GM23338 (cell line): ENCODE data around the gene SLC26A11. TPM values are rescaled to one million over a fixed set of nuclear protein-coding genes. Genes with fewer than 3 reads are reported as not detected.

Source experiments
- ATAC-seq: fragments of 200-7000 bp; cut with Tn5 transposase; 3 replicates; pipeline ENCODE4 v1.9.1; 2020
- DNase-seq: peaks from one replicate; pipeline ENCODE4 v3.0.0-alpha.2; 2015; ENCODE audit warnings: low spot score
- H2AFZ ChIP-seq: fragments of 200-600 bp; sonication (generic); 2 replicates; pipeline ENCODE4 v1.8.0; 2016; ENCODE audit warnings: antibody characterized with exemption, mild to moderate bottlenecking, moderate library complexity
- H3F3A ChIP-seq: fragments of 200-600 bp; sonication (generic); replicated peaks from 2 replicates; pipeline ENCODE4 v1.8.0; 2017; ENCODE audit warnings: antibody characterized with exemption, mixed run types, low read depth
- H3K27ac ChIP-seq: fragments of 200-600 bp; sonication (generic); 2 replicates; pipeline ENCODE4 v1.6.1; 2016; ENCODE audit warnings: low read depth
- H3K27me3 ChIP-seq: fragments of 200-600 bp; sonication (generic); 2 replicates; pipeline ENCODE4 v1.8.0; 2016; ENCODE audit warnings: mild to moderate bottlenecking, mixed run types, moderate library complexity; ENCODE audit not compliant: insufficient read depth
- H3K36me3 ChIP-seq: fragments of 200-600 bp; sonication (generic); 2 replicates; pipeline ENCODE4 v1.8.0; 2016; ENCODE audit warnings: mild to moderate bottlenecking; ENCODE audit not compliant: insufficient read depth
- H3K4me1 ChIP-seq: fragments of 200-600 bp; sonication (generic); 2 replicates; pipeline ENCODE4 v1.8.0; 2016; ENCODE audit warnings: mild to moderate bottlenecking, moderate library complexity; ENCODE audit not compliant: insufficient read depth
- H3K4me2 ChIP-seq: fragments of 200-600 bp; sonication (generic); 2 replicates; pipeline ENCODE4 v1.7.1; 2017; ENCODE audit warnings: mixed run types
- H3K4me3 ChIP-seq: fragments of 200-600 bp; sonication (generic); 2 replicates; pipeline ENCODE4 v1.6.1; 2016; ENCODE audit warnings: mixed run types
- H3K79me2 ChIP-seq: fragments of 200-600 bp; sonication (generic); replicated peaks from 2 replicates; pipeline ENCODE4 v1.8.0; 2017; ENCODE audit warnings: mild to moderate bottlenecking; ENCODE audit not compliant: insufficient read depth
- H3K9me2 ChIP-seq: fragments of 200-600 bp; sonication (generic); 2 replicates; pipeline ENCODE4 v1.8.0; 2017; ENCODE audit not compliant: insufficient read depth
- H4K20me1 ChIP-seq: fragments of 200-600 bp; sonication (generic); replicated peaks from 2 replicates; pipeline ENCODE4 v1.8.0; 2017; ENCODE audit warnings: mild to moderate bottlenecking; ENCODE audit not compliant: insufficient read depth
- H3K27ac Mint-ChIP-seq: 2 replicates; pipeline ENCODE4 v1.8.0; 2020; ENCODE audit warnings: inconsistent platforms, mild to moderate bottlenecking, moderate library complexity, mixed read lengths
- H3K27me3 Mint-ChIP-seq: 3 replicates; pipeline ENCODE4 v1.8.0; 2022; ENCODE audit warnings: low read depth, mild to moderate bottlenecking, moderate library complexity, mixed read lengths, inconsistent platforms; ENCODE audit not compliant: insufficient read depth, poor library complexity
- H3K36me3 Mint-ChIP-seq: 3 replicates; pipeline ENCODE4 v1.8.0; 2021; ENCODE audit warnings: low read depth, mild to moderate bottlenecking, inconsistent platforms, moderate library complexity, mixed read lengths
- H3K4me1 Mint-ChIP-seq: 3 replicates; pipeline ENCODE4 v1.8.0; 2020; ENCODE audit warnings: mild to moderate bottlenecking, inconsistent platforms, mixed read lengths
- H3K4me3 Mint-ChIP-seq: 3 replicates; pipeline ENCODE4 v1.8.0; 2021; ENCODE audit warnings: moderate library complexity, mild to moderate bottlenecking, inconsistent platforms, mixed read lengths
- H3K9me3 Mint-ChIP-seq: 3 replicates; pipeline ENCODE4 v1.8.0; 2020; ENCODE audit warnings: moderate library complexity, mild to moderate bottlenecking, inconsistent platforms, mixed read lengths
- EZH2 ChIP-seq: fragments of 200-600 bp; sonication (generic); IDR thresholded peaks from one replicate; pipeline ENCODE4 v1.8.0; 2017; ENCODE audit warnings: antibody characterized with exemption, mild to moderate bottlenecking, low read depth; ENCODE audit not compliant: unreplicated experiment
- EZH2phosphoT487 ChIP-seq: fragments of 200-600 bp; sonication (generic); IDR thresholded peaks from one replicate; pipeline ENCODE4 v1.8.1; 2018; ENCODE audit warnings: antibody characterized with exemption; ENCODE audit not compliant: unreplicated experiment
- JUNB ChIP-seq: IDR thresholded peaks from one replicate; pipeline ENCODE4 v1.6.1; 2016; ENCODE audit warnings: antibody characterized with exemption; ENCODE audit not compliant: unreplicated experiment
- POLR2AphosphoS5 ChIP-seq: IDR thresholded peaks from 2 replicates; pipeline ENCODE4 v1.6.1; 2016; ENCODE audit warnings: antibody characterized with exemption, low read depth
- STAT1 ChIP-seq: IDR thresholded peaks from one replicate; pipeline ENCODE4 v1.6.1; 2016; ENCODE audit warnings: antibody characterized with exemption; ENCODE audit not compliant: unreplicated experiment
- ZNF114 ChIP-seq: fragments of 250-450 bp; sonication (Bioruptor Pico); IDR thresholded peaks from 2 replicates; pipeline ENCODE4 v1.5.0; 2020; ENCODE audit warnings: mild to moderate bottlenecking, moderate library complexity
- ZNF331 ChIP-seq: fragments of 250-450 bp; sonication (Bioruptor Pico); IDR thresholded peaks from 2 replicates; pipeline ENCODE4 v1.5.0; 2020; ENCODE audit warnings: low read depth, mild to moderate bottlenecking, moderate library complexity
- ZNF462 ChIP-seq: fragments of 250-450 bp; sonication (Bioruptor Pico); IDR thresholded peaks from 2 replicates; pipeline ENCODE4 v1.5.0; 2020; ENCODE audit warnings: mild to moderate bottlenecking, moderate library complexity
- polyA plus RNA-seq: library from polyadenylated mRNA; unstranded; fragments of >200 nt; fragmentation: Nextera tagmentation; extraction: Ambion mirVana; gene quantifications from 2 replicates; pipeline ENCODE4 v1.2.1, GENCODE V29; 2016
- total RNA-seq: library from RNA; depleted of rRNA; stranded (reverse); fragments of >200 nt; shearing (Covaris generic); gene quantifications from 2 replicates; pipeline ENCODE4 v1.2.3, GENCODE V29; 2014
- TF ChIP-seq, protein P1 (sequence below): IDR thresholded peaks from 2 replicates; pipeline ENCODE4 v1.6.1; 2016; ENCODE audit warnings: antibody characterized with exemption
- TF ChIP-seq, protein P2 (sequence below), 2 experiments: fragments of 200-600 bp in 1 of 2; sonication (generic) in 1 of 2; conservative IDR thresholded peaks; 2 replicates each; pipeline versions ENCODE4 v1.5.1 to v1.6.1; 2016 to 2017; ENCODE audit warnings: antibody characterized with exemption in 2 of 2, low read depth in 2 of 2, mild to moderate bottlenecking in 2 of 2, moderate library complexity in 1 of 2

The SLC26A11 gene
- total and polyA plus RNA-seq, 2 experiments from 2014 or later: 10.9 to 23.0 TPM

- Histone ChIP-seq H3K4me3 (no peak overlapping the region), H3K27ac (no peak overlapping the region), H3F3A (0 out of 2 replicates have a peak, but pooled peaks cover 1% of the 10 kb centered on the region), H3K4me2 (no peak overlapping the region), H3K4me1 (no peaks in the 10 kb centered on the region), H3K9me2 (no peaks in the 10 kb centered on the region), H3K79me2 (no peaks in the 10 kb centered on the region), H2AFZ (no peak overlapping the region), H3K27me3 (no peaks in the 10 kb centered on the region), H4K20me1 (no peaks in the 10 kb centered on the region), H3K36me3 (no peaks in the 10 kb centered on the region)
- Mint-ChIP-seq H3K27ac (no peak overlapping the region), H3K4me3 (no peak overlapping the region), H3K4me1 (peaks cover 2% of the 10 kb centered on the region; the same call in 2 of the 3 replicates), H3K27me3 (peaks cover 14% of the 10 kb centered on the region), H3K9me3 (no peaks in the 10 kb centered on the region), H3K36me3 (no peaks in the 10 kb centered on the region)
- DNase-seq (no peak), ATAC-seq (no peak)
- TF ChIP-seq ZNF114 (CRISPR knock-in tag) (no peak), POLR2AphosphoS5 (no peak), STAT1 (no peak), EZH2phosphoT487 (no peak), EZH2 (no peak), JUNB (no peak)
- TF ChIP-seq, protein P1, sequence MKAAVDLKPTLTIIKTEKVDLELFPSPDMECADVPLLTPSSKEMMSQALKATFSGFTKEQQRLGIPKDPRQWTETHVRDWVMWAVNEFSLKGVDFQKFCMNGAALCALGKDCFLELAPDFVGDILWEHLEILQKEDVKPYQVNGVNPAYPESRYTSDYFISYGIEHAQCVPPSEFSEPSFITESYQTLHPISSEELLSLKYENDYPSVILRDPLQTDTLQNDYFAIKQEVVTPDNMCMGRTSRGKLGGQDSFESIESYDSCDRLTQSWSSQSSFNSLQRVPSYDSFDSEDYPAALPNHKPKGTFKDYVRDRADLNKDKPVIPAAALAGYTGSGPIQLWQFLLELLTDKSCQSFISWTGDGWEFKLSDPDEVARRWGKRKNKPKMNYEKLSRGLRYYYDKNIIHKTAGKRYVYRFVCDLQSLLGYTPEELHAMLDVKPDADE: no peak
- TF ChIP-seq, protein P2, sequence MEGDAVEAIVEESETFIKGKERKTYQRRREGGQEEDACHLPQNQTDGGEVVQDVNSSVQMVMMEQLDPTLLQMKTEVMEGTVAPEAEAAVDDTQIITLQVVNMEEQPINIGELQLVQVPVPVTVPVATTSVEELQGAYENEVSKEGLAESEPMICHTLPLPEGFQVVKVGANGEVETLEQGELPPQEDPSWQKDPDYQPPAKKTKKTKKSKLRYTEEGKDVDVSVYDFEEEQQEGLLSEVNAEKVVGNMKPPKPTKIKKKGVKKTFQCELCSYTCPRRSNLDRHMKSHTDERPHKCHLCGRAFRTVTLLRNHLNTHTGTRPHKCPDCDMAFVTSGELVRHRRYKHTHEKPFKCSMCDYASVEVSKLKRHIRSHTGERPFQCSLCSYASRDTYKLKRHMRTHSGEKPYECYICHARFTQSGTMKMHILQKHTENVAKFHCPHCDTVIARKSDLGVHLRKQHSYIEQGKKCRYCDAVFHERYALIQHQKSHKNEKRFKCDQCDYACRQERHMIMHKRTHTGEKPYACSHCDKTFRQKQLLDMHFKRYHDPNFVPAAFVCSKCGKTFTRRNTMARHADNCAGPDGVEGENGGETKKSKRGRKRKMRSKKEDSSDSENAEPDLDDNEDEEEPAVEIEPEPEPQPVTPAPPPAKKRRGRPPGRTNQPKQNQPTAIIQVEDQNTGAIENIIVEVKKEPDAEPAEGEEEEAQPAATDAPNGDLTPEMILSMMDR (conservative IDR thresholded peaks at IDR 0.05; ENCODE audit: low read depth in 2 of 2): no peak
Observed at GRCh38 chr17:80187090-80187489, 33.1 kb upstream of the SLC26A11 start.

DNA sequence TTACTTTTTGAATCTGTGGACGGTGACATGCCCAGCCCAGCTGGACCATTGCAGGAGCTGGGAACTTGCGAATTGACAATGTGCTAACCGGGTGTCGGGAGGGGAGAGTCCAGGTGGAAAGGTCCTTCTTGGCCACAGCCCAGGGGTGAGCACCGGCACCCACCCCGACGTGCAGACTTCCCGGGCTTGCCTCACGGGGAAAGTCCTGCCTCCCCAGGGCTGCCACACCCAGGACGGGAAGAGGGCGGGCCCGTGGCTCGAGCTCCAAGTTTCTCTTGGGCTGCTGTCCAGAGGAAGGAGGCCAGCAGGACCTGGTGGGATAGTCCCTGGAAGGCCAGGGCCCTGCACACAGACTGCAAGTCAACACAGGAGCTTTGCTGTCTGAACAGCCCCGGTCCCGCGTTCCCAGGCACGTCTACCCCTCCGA, 32.7 kb upstream of the SLC26A11 start:
- ATAC-seq (no peak), DNase-seq (no peak)
- Histone ChIP-seq H3K9me2 (no peaks in the 10 kb centered on the region), H3K27me3 (no peaks in the 10 kb centered on the region), H3K79me2 (no peaks in the 10 kb centered on the region), H3F3A (0 out of 2 replicates have a peak, but pooled peaks cover 3% of the 10 kb centered on the region), H2AFZ (no peak overlapping the region), H4K20me1 (no peaks in the 10 kb centered on the region), H3K4me2 (no peak overlapping the region), H3K36me3 (no peaks in the 10 kb centered on the region), H3K27ac (no peak overlapping the region), H3K4me3 (no peak overlapping the region), H3K4me1 (no peaks in the 10 kb centered on the region)
- TF ChIP-seq EZH2phosphoT487: no peak
- TF ChIP-seq, protein P1: no peak
- TF ChIP-seq ZNF331: no peak
- TF ChIP-seq ZNF114 (CRISPR knock-in tag): no peak
- TF ChIP-seq ZNF462 (CRISPR knock-in tag): no peak
- Mint-ChIP-seq H3K27ac (no peak overlapping the region), H3K4me1 (peaks cover 2% of the 10 kb centered on the region; the same call in 2 of the 3 replicates), H3K9me3 (no peaks in the 10 kb centered on the region), H3K36me3 (no peaks in the 10 kb centered on the region), H3K27me3 (peaks cover 14% of the 10 kb centered on the region), H3K4me3 (no peak overlapping the region)
